ENCODE data around the gene JPH2. TPM values are rescaled to one million over a fixed set of nuclear protein-coding genes. Genes with fewer than 3 reads are reported as not detected.

The JPH2 gene
- total and polyA plus RNA-seq, 2 experiments from 2014 or later, result 0.16 to 1.1 TPM

DNA sequence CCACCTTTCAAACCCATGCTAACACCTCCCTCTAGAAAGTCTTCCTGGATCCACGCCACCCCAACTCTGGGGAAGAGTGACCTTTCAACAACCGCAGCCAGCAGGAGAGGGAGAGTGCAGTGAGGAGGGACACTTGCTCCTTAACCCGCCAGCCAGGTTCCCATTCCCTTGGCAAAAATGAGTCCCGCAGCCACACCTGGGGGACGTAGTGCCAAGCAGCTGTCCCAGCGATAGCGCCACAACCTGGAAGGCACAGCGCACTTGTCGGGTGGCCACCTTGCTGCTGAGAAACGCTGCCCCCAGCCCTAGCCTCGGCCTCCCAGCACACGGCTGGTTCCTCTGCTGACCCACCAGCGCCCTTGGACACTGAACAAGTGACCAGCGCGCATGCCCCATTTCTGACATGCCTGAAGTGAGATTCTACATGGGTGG is 119.3 kb downstream of the JPH2 start:
- H3K9me2 ChIP-seq (ENCODE audit: insufficient read depth), result 0 out of 2 replicates have a peak, but pooled peaks cover 4% of the 10 kb centered on the region
- H3K27ac Mint-ChIP-seq, result no peak overlapping the region
- H3F3A ChIP-seq (replicated peaks; ENCODE audit: low read depth), result no peaks in the 10 kb centered on the region
- H3K9me3 Mint-ChIP-seq, result no peaks in the 10 kb centered on the region
- no peaks in the 10 kb centered on the region for H3K36me3 Mint-ChIP-seq (ENCODE audit: low read depth)
- no peak overlapping the region for H3K27ac ChIP-seq (ENCODE audit: low read depth)
- H3K4me3 ChIP-seq, result no peak overlapping the region
- no peaks in the 10 kb centered on the region for H3K27me3 ChIP-seq (ENCODE audit: insufficient read depth)
- H3K4me2 ChIP-seq, result no peak overlapping the region
- DNase-seq (ENCODE audit: low spot score), result no peak
- peaks cover 10% of the 10 kb centered on the region for H3K27me3 Mint-ChIP-seq (ENCODE audit: insufficient read depth, low read depth, poor library complexity)
- H4K20me1 ChIP-seq (replicated peaks; ENCODE audit: insufficient read depth), result no peaks in the 10 kb centered on the region
- peaks cover 17% of the 10 kb centered on the region for H3K4me1 Mint-ChIP-seq
- ATAC-seq, result no peak
- no peaks in the 10 kb centered on the region for H3K79me2 ChIP-seq (replicated peaks; ENCODE audit: insufficient read depth)
- H3K36me3 ChIP-seq (ENCODE audit: insufficient read depth), result no peaks in the 10 kb centered on the region
- no peaks in the 10 kb centered on the region; the same call in 1 of the 2 replicates for H3K4me1 ChIP-seq (ENCODE audit: insufficient read depth)
- TF ChIP-seq STAT1 (IDR thresholded peaks at IDR 0.05; ENCODE audit: unreplicated experiment) (no peak), ZNF331 (CRISPR knock-in tag; IDR thresholded peaks at IDR 0.05; ENCODE audit: low read depth) (no peak), EZH2 (IDR thresholded peaks at IDR 0.05; ENCODE audit: low read depth, unreplicated experiment) (no peak), EZH2phosphoT487 (IDR thresholded peaks at IDR 0.05; ENCODE audit: unreplicated experiment) (no peak), CREB1 (CRISPR knock-in tag; IDR thresholded peaks at IDR 0.05; ENCODE audit: low read depth) (no peak), JUNB (IDR thresholded peaks at IDR 0.05; ENCODE audit: unreplicated experiment) (no peak), POLR2AphosphoS5 (IDR thresholded peaks at IDR 0.05; ENCODE audit: low read depth) (no peak), ZNF114 (CRISPR knock-in tag; IDR thresholded peaks at IDR 0.05) (no peak), NANOG (IDR thresholded peaks at IDR 0.05; ENCODE audit: borderline replicate concordance) (no peak)
- TF ChIP-seq, protein P1, sequence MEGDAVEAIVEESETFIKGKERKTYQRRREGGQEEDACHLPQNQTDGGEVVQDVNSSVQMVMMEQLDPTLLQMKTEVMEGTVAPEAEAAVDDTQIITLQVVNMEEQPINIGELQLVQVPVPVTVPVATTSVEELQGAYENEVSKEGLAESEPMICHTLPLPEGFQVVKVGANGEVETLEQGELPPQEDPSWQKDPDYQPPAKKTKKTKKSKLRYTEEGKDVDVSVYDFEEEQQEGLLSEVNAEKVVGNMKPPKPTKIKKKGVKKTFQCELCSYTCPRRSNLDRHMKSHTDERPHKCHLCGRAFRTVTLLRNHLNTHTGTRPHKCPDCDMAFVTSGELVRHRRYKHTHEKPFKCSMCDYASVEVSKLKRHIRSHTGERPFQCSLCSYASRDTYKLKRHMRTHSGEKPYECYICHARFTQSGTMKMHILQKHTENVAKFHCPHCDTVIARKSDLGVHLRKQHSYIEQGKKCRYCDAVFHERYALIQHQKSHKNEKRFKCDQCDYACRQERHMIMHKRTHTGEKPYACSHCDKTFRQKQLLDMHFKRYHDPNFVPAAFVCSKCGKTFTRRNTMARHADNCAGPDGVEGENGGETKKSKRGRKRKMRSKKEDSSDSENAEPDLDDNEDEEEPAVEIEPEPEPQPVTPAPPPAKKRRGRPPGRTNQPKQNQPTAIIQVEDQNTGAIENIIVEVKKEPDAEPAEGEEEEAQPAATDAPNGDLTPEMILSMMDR (conservative IDR thresholded peaks at IDR 0.05; ENCODE audit: low read depth in 2 of 2), result no peak
- TF ChIP-seq, protein P2, sequence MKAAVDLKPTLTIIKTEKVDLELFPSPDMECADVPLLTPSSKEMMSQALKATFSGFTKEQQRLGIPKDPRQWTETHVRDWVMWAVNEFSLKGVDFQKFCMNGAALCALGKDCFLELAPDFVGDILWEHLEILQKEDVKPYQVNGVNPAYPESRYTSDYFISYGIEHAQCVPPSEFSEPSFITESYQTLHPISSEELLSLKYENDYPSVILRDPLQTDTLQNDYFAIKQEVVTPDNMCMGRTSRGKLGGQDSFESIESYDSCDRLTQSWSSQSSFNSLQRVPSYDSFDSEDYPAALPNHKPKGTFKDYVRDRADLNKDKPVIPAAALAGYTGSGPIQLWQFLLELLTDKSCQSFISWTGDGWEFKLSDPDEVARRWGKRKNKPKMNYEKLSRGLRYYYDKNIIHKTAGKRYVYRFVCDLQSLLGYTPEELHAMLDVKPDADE (IDR thresholded peaks at IDR 0.05), result no peak
- TF ChIP-seq, protein P3, sequence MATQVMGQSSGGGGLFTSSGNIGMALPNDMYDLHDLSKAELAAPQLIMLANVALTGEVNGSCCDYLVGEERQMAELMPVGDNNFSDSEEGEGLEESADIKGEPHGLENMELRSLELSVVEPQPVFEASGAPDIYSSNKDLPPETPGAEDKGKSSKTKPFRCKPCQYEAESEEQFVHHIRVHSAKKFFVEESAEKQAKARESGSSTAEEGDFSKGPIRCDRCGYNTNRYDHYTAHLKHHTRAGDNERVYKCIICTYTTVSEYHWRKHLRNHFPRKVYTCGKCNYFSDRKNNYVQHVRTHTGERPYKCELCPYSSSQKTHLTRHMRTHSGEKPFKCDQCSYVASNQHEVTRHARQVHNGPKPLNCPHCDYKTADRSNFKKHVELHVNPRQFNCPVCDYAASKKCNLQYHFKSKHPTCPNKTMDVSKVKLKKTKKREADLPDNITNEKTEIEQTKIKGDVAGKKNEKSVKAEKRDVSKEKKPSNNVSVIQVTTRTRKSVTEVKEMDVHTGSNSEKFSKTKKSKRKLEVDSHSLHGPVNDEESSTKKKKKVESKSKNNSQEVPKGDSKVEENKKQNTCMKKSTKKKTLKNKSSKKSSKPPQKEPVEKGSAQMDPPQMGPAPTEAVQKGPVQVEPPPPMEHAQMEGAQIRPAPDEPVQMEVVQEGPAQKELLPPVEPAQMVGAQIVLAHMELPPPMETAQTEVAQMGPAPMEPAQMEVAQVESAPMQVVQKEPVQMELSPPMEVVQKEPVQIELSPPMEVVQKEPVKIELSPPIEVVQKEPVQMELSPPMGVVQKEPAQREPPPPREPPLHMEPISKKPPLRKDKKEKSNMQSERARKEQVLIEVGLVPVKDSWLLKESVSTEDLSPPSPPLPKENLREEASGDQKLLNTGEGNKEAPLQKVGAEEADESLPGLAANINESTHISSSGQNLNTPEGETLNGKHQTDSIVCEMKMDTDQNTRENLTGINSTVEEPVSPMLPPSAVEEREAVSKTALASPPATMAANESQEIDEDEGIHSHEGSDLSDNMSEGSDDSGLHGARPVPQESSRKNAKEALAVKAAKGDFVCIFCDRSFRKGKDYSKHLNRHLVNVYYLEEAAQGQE (IDR thresholded peaks at IDR 0.05; ENCODE audit: unreplicated experiment), result no peak
- TF ChIP-seq, protein P4, sequence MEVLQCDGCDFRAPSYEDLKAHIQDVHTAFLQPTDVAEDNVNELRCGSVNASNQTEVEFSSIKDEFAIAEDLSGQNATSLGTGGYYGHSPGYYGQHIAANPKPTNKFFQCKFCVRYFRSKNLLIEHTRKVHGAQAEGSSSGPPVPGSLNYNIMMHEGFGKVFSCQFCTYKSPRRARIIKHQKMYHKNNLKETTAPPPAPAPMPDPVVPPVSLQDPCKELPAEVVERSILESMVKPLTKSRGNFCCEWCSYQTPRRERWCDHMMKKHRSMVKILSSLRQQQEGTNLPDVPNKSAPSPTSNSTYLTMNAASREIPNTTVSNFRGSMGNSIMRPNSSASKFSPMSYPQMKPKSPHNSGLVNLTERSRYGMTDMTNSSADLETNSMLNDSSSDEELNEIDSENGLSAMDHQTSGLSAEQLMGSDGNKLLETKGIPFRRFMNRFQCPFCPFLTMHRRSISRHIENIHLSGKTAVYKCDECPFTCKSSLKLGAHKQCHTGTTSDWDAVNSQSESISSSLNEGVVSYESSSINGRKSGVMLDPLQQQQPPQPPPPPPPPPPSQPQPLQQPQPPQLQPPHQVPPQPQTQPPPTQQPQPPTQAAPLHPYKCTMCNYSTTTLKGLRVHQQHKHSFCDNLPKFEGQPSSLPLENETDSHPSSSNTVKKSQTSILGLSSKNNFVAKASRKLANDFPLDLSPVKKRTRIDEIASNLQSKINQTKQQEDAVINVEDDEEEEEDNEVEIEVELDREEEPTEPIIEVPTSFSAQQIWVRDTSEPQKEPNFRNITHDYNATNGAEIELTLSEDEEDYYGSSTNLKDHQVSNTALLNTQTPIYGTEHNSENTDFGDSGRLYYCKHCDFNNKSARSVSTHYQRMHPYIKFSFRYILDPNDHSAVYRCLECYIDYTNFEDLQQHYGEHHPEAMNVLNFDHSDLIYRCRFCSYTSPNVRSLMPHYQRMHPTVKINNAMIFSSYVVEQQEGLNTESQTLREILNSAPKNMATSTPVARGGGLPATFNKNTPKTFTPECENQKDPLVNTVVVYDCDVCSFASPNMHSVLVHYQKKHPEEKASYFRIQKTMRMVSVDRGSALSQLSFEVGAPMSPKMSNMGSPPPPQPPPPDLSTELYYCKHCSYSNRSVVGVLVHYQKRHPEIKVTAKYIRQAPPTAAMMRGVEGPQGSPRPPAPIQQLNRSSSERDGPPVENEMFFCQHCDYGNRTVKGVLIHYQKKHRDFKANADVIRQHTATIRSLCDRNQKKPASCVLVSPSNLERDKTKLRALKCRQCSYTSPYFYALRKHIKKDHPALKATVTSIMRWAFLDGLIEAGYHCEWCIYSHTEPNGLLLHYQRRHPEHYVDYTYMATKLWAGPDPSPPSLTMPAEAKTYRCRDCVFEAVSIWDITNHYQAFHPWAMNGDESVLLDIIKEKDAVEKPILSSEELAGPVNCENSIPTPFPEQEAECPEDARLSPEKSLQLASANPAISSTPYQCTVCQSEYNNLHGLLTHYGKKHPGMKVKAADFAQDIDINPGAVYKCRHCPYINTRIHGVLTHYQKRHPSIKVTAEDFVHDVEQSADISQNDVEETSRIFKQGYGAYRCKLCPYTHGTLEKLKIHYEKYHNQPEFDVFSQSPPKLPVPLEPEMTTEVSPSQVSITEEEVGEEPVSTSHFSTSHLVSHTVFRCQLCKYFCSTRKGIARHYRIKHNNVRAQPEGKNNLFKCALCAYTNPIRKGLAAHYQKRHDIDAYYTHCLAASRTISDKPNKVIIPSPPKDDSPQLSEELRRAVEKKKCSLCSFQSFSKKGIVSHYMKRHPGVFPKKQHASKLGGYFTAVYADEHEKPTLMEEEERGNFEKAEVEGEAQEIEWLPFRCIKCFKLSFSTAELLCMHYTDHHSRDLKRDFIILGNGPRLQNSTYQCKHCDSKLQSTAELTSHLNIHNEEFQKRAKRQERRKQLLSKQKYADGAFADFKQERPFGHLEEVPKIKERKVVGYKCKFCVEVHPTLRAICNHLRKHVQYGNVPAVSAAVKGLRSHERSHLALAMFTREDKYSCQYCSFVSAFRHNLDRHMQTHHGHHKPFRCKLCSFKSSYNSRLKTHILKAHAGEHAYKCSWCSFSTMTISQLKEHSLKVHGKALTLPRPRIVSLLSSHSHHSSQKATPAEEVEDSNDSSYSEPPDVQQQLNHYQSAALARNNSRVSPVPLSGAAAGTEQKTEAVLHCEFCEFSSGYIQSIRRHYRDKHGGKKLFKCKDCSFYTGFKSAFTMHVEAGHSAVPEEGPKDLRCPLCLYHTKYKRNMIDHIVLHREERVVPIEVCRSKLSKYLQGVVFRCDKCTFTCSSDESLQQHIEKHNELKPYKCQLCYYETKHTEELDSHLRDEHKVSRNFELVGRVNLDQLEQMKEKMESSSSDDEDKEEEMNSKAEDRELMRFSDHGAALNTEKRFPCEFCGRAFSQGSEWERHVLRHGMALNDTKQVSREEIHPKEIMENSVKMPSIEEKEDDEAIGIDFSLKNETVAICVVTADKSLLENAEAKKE (CRISPR knock-in tag; IDR thresholded peaks at IDR 0.05), result no peak
- H3K4me3 Mint-ChIP-seq, result no peak overlapping the region
- H2AFZ ChIP-seq, result no peak overlapping the region

All from GM23338 (cell line).